Suppressor macrophage treated with lipopolysaccharide for 1 hour (primary cell): Measurements from ENCODE around the gene CMTM5.
A peak's percentile ranks its signal among the peaks of the same experiment; 100 is the strongest.

Experiments
- DNase-seq, 3 donors: peaks; one replicate each; pipeline ENCODE4 v3.0.0-alpha.2; 2020 to 2022

Gene CMTM5

GRCh38 chr14:23376482-23377197, at the start of gene CMTM5:
Gene CMTM5 (plus strand): TSS chr14:23377046. CDS start chr14:23377252, 206 bp downstream.
- no peak for DNase-seq

GRCh38 chr14:23327947-23328744, 48.7 kb upstream of the CMTM5 start:
- DNase-seq: peak; percentile 84 to 87 (median 85)

GRCh38 chr14:23335623-23336022, 41.2 kb upstream of the CMTM5 start:
- no peak for DNase-seq

GRCh38 chr14:23339506-23340268, 37.2 kb upstream of the CMTM5 start:
- no peak for DNase-seq

GRCh38 chr14:23344481-23344880, 32.4 kb upstream of the CMTM5 start:
- no peak for DNase-seq

GRCh38 chr14:23345987-23346692, 30.7 kb upstream of the CMTM5 start:
- DNase-seq: no peak

- DNase-seq: no peak
Measured at GRCh38 chr14:23346693-23347405, 30.0 kb upstream of the CMTM5 start.

GRCh38 chr14:23347406-23348296, 29.2 kb upstream of the CMTM5 start:
- DNase-seq: no peak

GRCh38 chr14:23348297-23348655, 28.6 kb upstream of the CMTM5 start:
- DNase-seq: no peak

- no peak for DNase-seq
Measured at GRCh38 chr14:23349156-23349845, 27.5 kb upstream of the CMTM5 start.

GRCh38 chr14:23351681-23352505, 25.0 kb upstream of the CMTM5 start:
- no peak for DNase-seq

- peak; percentile 25 to 43 (median 30) for DNase-seq
Measured at GRCh38 chr14:23352506-23353432, 24.1 kb upstream of the CMTM5 start, which contains the start of gene SLC22A17. Gene SLC22A17 (minus strand): TSS chr14:23352887.

GRCh38 chr14:23353433-23353780, 23.4 kb upstream of the CMTM5 start:
- DNase-seq: no peak

- no peak for DNase-seq
Measured at GRCh38 chr14:23354990-23355389, 21.9 kb upstream of the CMTM5 start.

GRCh38 chr14:23355871-23356435, 20.9 kb upstream of the CMTM5 start:
- DNase-seq: no peak

- no peak for DNase-seq
Measured at GRCh38 chr14:23356662-23357061, 20.2 kb upstream of the CMTM5 start.

- DNase-seq: no peak
Measured at GRCh38 chr14:23357261-23357660, 19.6 kb upstream of the CMTM5 start.

GRCh38 chr14:23358042-23358441, 18.8 kb upstream of the CMTM5 start:
- DNase-seq: no peak
